GM18517 (cell line): ENCODE results near the gene CDHR3.
"Not testable (repeated sequence)": the region's sequence is repeated elsewhere in the genome, so short reads cannot be mapped to it uniquely, and the experiment has no call there.

Experiments
- ATAC-seq: cut with Tn5 transposase; IDR thresholded peaks from one replicate; pipeline ENCODE4 v1.9.1; 2021; ENCODE audit warnings: mild to moderate bottlenecking, moderate library complexity; ENCODE audit not compliant: unreplicated experiment

The CDHR3 gene

GRCh38 chr7:105955651-105956466, 7.2 kb upstream of the CDHR3 start:
- not testable (repeated sequence) for ATAC-seq

- ATAC-seq: no peak
Observed at GRCh38 chr7:105958012-105958411, 5.1 kb upstream of the CDHR3 start.

DNA sequence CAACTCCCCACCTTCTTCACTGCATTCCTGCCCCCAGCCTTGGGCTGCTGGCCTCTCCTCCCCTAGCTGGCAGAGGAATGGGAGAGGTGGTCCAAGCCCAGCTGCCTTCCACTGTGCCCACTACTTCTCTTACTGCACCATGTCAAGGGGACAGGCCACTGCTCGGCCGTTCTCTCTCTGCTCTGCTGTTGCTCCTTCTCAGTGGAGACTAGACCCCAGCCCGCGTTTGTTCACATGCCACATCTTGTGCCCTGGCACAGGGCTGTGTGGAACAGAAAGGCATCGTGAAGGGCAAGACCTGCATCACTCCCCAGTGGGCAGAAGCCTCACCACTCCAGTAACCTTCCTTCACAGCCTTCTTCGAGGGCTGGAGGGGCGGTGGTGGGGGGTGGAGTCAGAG, 711 bp upstream of the CDHR3 start:
- ATAC-seq: no peak

DNA sequence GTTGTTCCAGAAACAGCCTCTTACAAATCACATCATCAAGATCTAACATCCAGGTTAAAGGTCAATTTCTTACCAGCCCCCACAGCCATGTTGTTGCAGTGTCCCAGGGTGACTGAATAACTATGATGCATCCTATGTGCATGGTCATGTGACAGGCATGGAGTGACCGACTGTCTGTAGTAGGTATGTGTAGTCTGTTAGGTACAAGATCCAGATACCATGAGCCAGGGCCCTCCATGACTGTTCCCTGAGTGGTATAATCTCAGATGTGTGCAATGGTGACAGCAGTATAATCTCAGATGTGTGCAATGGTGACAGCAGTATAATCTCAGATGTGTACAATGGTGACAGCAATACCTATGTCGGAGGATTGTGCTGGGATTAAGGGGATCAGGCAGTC, 8.8 kb downstream of the CDHR3 start:
- no peak for ATAC-seq

DNA sequence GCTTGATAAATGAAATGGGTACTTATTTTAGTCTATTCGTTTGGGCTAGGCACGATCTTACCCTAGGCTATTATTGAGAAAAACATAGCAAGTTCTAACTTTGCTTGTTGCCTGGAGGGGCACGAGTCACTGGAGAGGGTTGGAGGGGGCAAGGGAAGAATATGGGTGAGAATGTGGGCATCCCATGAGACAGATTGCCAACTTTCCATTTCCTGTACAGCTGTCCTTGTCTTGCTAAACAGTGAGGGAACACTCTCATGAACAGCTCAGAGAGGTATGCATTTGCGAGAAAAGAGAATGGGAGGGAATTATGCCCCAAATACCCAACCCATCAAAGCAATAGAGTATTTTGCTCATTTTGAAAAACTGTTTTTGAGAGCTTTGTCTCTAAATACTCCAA, 9.2 kb downstream of the CDHR3 start:
- ATAC-seq: no peak

DNA sequence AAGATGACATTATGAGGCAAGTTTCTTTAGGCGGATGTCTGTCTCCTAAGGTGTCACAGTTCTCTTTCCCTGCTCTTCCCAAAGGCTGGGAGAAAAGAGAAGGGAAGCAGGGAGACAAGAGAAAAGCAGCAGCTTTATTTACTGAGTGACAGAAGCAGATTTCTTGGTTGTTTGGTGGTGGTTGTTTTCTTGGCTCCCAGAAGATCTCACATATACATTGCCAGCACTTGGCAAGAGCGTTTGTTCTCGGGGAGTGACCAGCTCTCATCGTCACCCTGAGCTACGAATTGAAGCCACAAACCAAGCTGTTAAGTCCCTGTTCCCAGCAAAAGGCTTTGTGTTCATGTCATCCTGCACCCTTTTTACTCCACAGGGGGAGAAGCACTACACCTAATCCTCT, 11.4 kb downstream of the CDHR3 start:
- ATAC-seq: no peak

DNA sequence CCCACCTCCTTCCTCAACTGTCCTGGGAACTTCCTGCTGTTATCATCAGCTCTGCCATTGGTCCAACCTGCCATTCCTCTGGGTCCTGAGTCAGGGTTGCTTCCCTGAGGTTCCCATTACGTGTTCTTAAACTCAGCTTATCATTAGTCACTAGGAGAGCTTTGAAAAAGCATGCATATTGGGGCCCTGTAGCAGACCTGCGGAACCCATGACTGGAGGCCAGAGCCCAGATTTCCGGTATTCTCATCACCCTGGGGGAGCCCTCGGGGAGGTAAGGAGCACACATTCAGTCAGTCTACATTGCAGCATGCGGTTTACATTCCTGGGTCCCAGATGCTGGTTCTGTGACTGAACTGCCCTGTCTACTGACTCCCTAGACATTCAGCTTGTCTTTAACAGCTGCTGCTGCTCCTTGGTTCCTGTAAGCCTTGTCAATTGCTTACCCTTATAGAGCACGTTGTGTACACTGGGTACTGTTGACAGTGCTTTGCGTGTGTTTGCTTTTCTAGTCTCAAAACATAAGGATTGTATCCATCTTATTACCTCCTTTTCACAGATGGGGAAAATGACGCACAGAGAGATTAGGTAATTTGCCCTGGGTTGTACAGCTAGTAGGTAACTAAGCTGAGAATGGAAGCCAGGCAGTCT, 12.8 kb downstream of the CDHR3 start:
- ATAC-seq: no peak

- ATAC-seq: no peak
Observed at GRCh38 chr7:105976868-105977267, 13.8 kb downstream of the CDHR3 start.

DNA sequence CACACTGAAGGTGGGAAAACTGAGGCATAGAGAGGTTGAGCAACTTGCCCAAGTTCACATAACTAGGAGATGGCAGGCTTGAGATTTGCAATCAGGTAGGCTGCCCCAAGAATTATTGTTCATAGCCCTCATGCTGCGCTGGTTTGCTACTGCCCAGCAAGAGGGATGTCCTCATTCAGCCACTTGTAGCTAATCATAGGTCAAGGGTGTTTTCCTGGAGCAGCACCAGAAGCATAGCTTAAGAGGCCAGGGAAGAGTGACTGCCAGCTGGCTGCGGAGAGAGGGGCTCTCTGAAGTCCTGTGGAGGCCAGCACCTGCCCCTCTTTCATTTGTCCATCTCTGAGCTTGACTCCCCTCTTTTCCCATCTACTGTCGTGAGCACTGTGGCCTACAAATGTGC, 15.0 kb downstream of the CDHR3 start:
- no peak for ATAC-seq

DNA sequence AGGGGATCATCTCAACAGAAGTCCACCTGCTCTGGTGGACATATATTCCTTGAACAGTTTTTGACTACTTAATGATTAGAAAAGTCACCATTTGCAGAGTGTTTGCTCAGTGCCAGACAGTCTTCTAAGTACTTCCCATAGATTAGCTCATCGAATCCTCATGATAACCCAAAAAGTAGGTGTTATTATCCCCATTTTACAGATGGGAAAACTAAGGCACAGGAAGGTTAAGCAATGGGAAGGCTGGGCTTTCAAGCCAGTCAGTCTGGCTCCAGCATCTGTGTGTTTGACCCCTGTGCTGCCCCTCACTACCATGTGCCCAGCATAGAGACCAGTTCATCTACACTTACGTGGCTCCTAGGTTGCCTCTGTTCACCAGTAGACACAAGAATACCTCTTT, 15.9 kb downstream of the CDHR3 start:
- ATAC-seq: no peak

- no peak for ATAC-seq
Observed at GRCh38 chr7:105979405-105979804, 16.3 kb downstream of the CDHR3 start.

DNA sequence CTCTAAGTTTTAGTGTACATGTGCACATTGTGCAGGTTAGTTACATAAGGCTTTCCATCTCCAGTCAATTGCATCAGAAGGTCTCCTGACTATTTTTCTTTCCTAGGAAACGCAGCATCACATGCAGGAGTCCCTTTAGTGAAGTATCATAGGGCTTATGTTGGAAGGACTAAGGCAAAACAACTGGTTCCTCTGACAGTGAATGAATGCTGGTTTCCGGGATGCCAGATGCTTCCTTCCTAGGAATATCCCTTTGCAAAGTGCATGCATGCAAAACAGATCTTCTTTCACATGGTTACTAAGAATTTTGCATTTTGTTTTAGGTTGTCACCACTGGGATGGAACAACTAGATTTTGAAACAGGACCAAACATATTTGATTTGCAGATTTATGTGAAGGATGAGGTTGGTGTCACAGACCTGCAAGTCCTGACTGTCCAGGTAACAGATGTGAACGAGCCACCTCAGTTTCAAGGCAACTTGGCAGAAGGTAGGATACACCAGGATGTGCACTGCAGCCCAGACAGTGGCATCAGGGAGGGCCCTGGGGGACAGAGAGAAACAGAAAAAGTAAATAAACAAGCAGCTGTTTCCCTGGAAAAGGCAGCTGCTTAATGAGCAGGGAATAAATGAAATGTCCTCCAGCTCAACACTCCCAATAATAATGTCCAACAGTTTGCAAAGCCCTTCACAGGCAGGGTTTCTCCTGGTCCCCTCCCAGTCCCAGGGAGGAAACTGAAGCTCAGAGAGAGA, 17.8 kb downstream of the CDHR3 start:
- ATAC-seq: no peak

- no peak for ATAC-seq
Observed at GRCh38 chr7:105982388-105982787, 19.3 kb downstream of the CDHR3 start.

GRCh38 chr7:105984808-105985207, 21.7 kb downstream of the CDHR3 start:
- not testable (repeated sequence) for ATAC-seq

DNA sequence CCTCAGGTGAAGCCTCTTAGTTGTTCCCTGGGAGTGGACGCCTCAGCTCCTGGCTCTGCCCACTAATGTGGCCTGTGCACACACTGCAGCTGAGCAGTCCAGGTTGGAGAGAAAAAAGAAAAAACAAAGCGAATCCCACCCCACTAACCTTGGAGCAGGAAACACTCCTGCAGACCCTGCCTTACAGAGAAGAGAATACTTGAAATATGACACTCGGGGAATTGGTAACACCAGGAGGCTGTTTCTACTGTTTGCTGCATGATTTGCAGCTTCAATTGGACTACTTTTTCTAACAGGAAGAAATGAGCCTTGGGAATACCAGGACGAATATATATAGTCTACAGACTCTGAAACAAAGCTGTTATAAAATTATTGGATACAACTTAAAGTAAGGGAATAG, 22.2 kb downstream of the CDHR3 start:
- ATAC-seq: no peak

GRCh38 chr7:105985672-105986215, 22.7 kb downstream of the CDHR3 start:
- ATAC-seq: no peak

DNA sequence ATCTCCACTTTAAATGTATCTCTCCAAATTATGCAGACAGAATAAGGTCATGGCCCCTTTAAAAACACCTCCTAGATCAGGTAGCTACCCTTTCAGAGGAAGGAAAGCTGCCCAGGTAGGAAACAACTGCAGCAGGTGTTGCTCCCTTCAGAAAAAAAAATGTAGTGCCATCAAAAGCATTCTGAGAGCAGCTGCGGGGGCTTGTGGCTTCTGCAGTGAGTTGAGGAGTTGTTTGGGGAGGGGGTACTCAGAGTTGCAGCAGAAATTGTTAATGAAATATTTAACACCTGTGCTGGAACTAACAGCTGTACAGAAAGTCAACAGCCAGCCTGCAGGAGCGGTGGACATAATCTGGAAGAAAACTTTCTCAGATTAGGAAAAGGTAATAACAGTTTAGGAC, 24.0 kb downstream of the CDHR3 start:
- ATAC-seq: no peak

DNA sequence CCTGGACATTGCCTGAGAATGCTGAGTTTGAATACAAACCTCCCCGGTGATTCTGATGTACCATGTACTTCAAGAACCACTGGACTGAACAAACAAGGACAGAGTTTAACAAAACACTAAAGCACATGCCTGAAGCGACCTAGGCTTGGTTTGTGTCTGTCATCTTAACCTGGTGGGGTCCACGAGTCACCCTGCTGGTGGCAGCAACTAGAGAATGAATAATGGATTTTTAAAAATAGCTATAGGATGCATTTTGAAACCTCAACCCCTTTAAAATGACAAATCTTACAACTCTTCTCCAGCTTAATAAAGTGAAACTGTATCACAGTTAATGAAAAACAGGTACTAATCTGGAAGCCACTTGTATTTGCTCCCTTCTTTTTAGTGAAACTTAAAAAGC, 25.2 kb downstream of the CDHR3 start:
- ATAC-seq: no peak

GRCh38 chr7:105989191-105989590, 26.1 kb downstream of the CDHR3 start:
- no peak for ATAC-seq

DNA sequence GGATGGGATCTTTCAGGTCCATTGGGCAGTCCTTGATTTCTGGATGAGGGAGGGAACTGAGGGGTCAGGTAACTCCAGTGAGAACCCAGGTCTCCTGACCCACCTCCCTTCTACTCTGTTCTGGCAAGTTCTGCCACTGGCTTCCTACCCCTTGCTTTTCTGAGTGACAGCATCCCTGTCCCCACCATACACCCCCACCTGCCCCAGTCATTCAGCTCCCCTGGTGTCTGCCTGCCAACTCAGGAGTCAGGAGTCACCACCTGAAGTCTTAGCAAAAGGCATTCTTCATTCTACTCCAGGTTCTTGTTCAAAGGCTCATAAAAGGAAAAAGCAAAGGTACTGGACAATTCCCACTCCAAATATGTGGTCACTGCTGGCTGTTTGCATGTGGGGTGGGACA, 26.6 kb downstream of the CDHR3 start:
- no peak for ATAC-seq

- ATAC-seq: no peak
Observed at GRCh38 chr7:105990141-105990540, 27.1 kb downstream of the CDHR3 start.
